SK-N-SH treated with all-trans-retinoic acid at 6 μM for 48 hours (cell line): ENCODE results near the gene ASTN2.
A peak's percentile ranks its signal among the peaks of the same experiment; 100 is the strongest.

Source experiments
- ATAC-seq: fragments of 200-7000 bp; cut with Tn5 transposase; 3 replicates; pipeline ENCODE4 v1.9.1; 2020; ENCODE audit warnings: mild to moderate bottlenecking, moderate library complexity
- ARNTL ChIP-seq: fragments of 450-650 bp; formaldehyde crosslinking; IDR thresholded peaks from 2 replicates; pipeline ENCODE4 v1.5.0; 2020; ENCODE audit warnings: low read depth, mild to moderate bottlenecking, moderate library complexity, borderline replicate concordance
- BACH2 ChIP-seq: fragments of 250-450 bp; sonication (Bioruptor Pico); IDR thresholded peaks from 2 replicates; pipeline ENCODE4 v1.9.0; 2021; ENCODE audit warnings: mild to moderate bottlenecking, borderline replicate concordance
- CSDC2 ChIP-seq: fragments of 250-450 bp; sonication (Bioruptor Pico); IDR thresholded peaks from 2 replicates; pipeline ENCODE4 v1.5.0; 2020; ENCODE audit warnings: mild to moderate bottlenecking, moderate library complexity
- CSRNP3 ChIP-seq: fragments of 250-450 bp; sonication (Bioruptor Pico); IDR thresholded peaks from 2 replicates; pipeline ENCODE4 v1.5.1; 2021; ENCODE audit warnings: mild to moderate bottlenecking, moderate library complexity
- ESRRG ChIP-seq: fragments of 250-450 bp; sonication (Bioruptor Pico); IDR thresholded peaks from 2 replicates; pipeline ENCODE4 v1.6.1; 2021; ENCODE audit warnings: mild to moderate bottlenecking
- GLIS3 ChIP-seq: fragments of 250-450 bp; sonication (Bioruptor Pico); IDR thresholded peaks from 2 replicates; pipeline ENCODE4 v1.5.0; 2020; ENCODE audit warnings: mild to moderate bottlenecking, moderate library complexity
- ISL1 ChIP-seq: fragments of 250-450 bp; sonication (Bioruptor Pico); IDR thresholded peaks from 2 replicates; pipeline ENCODE4 v2.1.2; 2022; ENCODE audit warnings: mild to moderate bottlenecking, moderate library complexity
- OSR1 ChIP-seq: fragments of 250-450 bp; sonication (Bioruptor Pico); IDR thresholded peaks from 2 replicates; pipeline ENCODE4 v1.8.0; 2022; ENCODE audit warnings: moderate library complexity, mild to moderate bottlenecking, inconsistent platforms
- PPARA ChIP-seq: fragments of 250-450 bp; sonication (Bioruptor Pico); IDR thresholded peaks from 2 replicates; pipeline ENCODE4 v1.5.0; 2020; ENCODE audit warnings: mild to moderate bottlenecking, borderline replicate concordance
- SNAI2 ChIP-seq: fragments of 250-450 bp; sonication (Bioruptor Pico); IDR thresholded peaks from 2 replicates; pipeline ENCODE4 v1.5.0; 2020; ENCODE audit warnings: mild to moderate bottlenecking, moderate library complexity
- TCF4 ChIP-seq: fragments of 250-450 bp; sonication (Bioruptor Pico); IDR thresholded peaks from 2 replicates; pipeline ENCODE4 v1.8.0; 2021; ENCODE audit warnings: mild to moderate bottlenecking, moderate library complexity, borderline replicate concordance
- TOX ChIP-seq: fragments of 250-450 bp; sonication (Bioruptor Pico); IDR thresholded peaks from 2 replicates; pipeline ENCODE4 v1.8.0; 2021; ENCODE audit warnings: mild to moderate bottlenecking, moderate library complexity, borderline replicate concordance
- ZC3H10 ChIP-seq: fragments of 250-450 bp; sonication (Bioruptor Pico); IDR thresholded peaks from 2 replicates; pipeline ENCODE4 v1.5.1; 2021; ENCODE audit warnings: mild to moderate bottlenecking, moderate library complexity
- ZFP3 ChIP-seq: fragments of 250-450 bp; sonication (Bioruptor Pico); IDR thresholded peaks from 2 replicates; pipeline ENCODE4 v1.5.0; 2020; ENCODE audit warnings: mild to moderate bottlenecking, moderate library complexity
- ZFP30 ChIP-seq: fragments of 450-650 bp; formaldehyde crosslinking; IDR thresholded peaks from 2 replicates; pipeline ENCODE4 v1.5.0; 2022; ENCODE audit warnings: mild to moderate bottlenecking, moderate library complexity
- ZNF565 ChIP-seq: fragments of 450-650 bp; formaldehyde crosslinking; conservative IDR thresholded peaks from 2 replicates; pipeline ENCODE4 v1.5.0; 2020; ENCODE audit warnings: low read depth, mild to moderate bottlenecking, moderate library complexity
- ZNF70 ChIP-seq: fragments of 450-650 bp; formaldehyde crosslinking; IDR thresholded peaks from 2 replicates; pipeline ENCODE4 v1.5.0; 2020; ENCODE audit warnings: mild to moderate bottlenecking, moderate library complexity
- ZNF8 ChIP-seq: fragments of 450-650 bp; formaldehyde crosslinking; IDR thresholded peaks from 2 replicates; pipeline ENCODE4 v1.5.0; 2020; ENCODE audit warnings: mild to moderate bottlenecking, moderate library complexity
- TF ChIP-seq, protein P1 (sequence below): fragments of 250-450 bp; sonication (Bioruptor Pico); IDR thresholded peaks from 2 replicates; pipeline ENCODE4 v1.8.0; 2020; ENCODE audit warnings: mild to moderate bottlenecking, moderate library complexity, borderline replicate concordance
- TF ChIP-seq, protein P2 (sequence below): fragments of 250-450 bp; sonication (Bioruptor Pico); IDR thresholded peaks from 2 replicates; pipeline ENCODE4 v1.5.0; 2020; ENCODE audit warnings: mild to moderate bottlenecking, moderate library complexity
- TF ChIP-seq, protein P3 (sequence below): fragments of 250-450 bp; sonication (Bioruptor Pico); IDR thresholded peaks from 2 replicates; pipeline ENCODE4 v1.8.0; 2021; ENCODE audit warnings: low read depth, mild to moderate bottlenecking, moderate library complexity, borderline replicate concordance

ASTN2 gene

DNA sequence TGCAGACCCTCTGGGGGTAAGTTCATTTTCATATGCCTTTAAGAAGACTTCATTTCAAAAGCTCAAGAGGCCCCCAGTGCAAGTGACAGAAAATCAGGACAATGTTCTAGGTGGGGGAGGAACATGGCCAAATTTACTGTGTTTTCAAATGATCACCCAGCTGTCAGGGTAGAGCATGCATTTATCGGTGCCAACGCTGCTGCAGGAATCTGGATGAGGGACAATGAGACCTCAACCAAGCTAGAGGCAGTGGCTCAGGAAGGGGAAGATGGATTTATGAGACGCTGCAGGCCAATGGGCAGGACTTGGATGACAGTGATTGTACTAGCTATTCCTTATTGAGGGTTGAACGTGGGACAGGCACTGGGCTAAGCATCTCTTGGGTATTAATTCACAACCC is 278.4 kb downstream of the ASTN2 start:
- no peak for ATAC-seq
- TF ChIP-seq ZFP30 (no peak), BACH2 (CRISPR knock-in tag) (no peak), ZFP3 (no peak), TCF4 (CRISPR knock-in tag) (no peak), SNAI2 (no peak), PPARA (CRISPR knock-in tag) (no peak), ISL1 (CRISPR knock-in tag) (no peak), TOX (no peak), ESRRG (CRISPR knock-in tag) (no peak), CSDC2 (no peak), ZNF8 (CRISPR knock-in tag) (no peak)
- TF ChIP-seq, protein P1, sequence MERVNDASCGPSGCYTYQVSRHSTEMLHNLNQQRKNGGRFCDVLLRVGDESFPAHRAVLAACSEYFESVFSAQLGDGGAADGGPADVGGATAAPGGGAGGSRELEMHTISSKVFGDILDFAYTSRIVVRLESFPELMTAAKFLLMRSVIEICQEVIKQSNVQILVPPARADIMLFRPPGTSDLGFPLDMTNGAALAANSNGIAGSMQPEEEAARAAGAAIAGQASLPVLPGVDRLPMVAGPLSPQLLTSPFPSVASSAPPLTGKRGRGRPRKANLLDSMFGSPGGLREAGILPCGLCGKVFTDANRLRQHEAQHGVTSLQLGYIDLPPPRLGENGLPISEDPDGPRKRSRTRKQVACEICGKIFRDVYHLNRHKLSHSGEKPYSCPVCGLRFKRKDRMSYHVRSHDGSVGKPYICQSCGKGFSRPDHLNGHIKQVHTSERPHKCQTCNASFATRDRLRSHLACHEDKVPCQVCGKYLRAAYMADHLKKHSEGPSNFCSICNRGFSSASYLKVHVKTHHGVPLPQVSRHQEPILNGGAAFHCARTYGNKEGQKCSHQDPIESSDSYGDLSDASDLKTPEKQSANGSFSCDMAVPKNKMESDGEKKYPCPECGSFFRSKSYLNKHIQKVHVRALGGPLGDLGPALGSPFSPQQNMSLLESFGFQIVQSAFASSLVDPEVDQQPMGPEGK (CRISPR knock-in tag) = no peak
- TF ChIP-seq, protein P2, sequence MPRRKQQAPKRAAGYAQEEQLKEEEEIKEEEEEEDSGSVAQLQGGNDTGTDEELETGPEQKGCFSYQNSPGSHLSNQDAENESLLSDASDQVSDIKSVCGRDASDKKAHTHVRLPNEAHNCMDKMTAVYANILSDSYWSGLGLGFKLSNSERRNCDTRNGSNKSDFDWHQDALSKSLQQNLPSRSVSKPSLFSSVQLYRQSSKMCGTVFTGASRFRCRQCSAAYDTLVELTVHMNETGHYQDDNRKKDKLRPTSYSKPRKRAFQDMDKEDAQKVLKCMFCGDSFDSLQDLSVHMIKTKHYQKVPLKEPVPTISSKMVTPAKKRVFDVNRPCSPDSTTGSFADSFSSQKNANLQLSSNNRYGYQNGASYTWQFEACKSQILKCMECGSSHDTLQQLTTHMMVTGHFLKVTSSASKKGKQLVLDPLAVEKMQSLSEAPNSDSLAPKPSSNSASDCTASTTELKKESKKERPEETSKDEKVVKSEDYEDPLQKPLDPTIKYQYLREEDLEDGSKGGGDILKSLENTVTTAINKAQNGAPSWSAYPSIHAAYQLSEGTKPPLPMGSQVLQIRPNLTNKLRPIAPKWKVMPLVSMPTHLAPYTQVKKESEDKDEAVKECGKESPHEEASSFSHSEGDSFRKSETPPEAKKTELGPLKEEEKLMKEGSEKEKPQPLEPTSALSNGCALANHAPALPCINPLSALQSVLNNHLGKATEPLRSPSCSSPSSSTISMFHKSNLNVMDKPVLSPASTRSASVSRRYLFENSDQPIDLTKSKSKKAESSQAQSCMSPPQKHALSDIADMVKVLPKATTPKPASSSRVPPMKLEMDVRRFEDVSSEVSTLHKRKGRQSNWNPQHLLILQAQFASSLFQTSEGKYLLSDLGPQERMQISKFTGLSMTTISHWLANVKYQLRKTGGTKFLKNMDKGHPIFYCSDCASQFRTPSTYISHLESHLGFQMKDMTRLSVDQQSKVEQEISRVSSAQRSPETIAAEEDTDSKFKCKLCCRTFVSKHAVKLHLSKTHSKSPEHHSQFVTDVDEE = no peak

DNA sequence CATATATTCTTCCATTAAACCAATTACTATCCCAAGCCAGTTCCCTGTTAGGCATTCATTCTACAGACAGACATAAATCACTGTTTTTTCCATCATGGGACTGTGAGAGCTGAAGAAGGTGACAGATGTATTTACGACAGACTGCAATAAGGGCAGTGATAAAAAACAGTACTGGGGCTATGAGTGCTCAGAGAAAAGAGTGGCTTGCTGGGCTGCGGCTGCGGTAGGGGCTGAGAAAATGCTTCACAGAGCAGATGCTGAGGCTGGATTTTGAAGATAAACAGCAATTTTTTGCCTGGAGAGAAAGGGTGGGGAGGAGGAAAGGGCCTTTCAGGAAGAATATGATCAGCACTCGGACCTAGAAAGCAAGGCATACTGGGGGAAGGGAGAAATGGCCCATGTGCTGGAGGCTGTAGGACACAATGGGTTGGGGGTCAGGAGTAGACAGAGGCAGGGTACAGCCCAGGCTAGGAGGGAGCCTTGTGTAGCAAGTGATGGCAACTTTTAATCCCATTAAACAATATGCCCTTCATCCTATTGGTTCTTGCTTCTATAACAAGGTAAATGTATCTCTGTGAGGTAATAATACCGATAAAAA is 279.3 kb downstream of the ASTN2 start:
- TF ChIP-seq ZNF565 (CRISPR knock-in tag) (no peak), CSRNP3 (no peak), ESRRG (CRISPR knock-in tag) (no peak), GLIS3 (no peak), ZC3H10 (CRISPR knock-in tag) (no peak), BACH2 (CRISPR knock-in tag) (no peak), ZNF70 (CRISPR knock-in tag) (no peak), ZFP30 (no peak), TOX (no peak), TCF4 (CRISPR knock-in tag) (no peak), PPARA (CRISPR knock-in tag) (no peak)
- TF ChIP-seq, protein P1 (CRISPR knock-in tag) = no peak
- ATAC-seq = peak; percentile 46; the same call in 1 of the 3 replicates

DNA sequence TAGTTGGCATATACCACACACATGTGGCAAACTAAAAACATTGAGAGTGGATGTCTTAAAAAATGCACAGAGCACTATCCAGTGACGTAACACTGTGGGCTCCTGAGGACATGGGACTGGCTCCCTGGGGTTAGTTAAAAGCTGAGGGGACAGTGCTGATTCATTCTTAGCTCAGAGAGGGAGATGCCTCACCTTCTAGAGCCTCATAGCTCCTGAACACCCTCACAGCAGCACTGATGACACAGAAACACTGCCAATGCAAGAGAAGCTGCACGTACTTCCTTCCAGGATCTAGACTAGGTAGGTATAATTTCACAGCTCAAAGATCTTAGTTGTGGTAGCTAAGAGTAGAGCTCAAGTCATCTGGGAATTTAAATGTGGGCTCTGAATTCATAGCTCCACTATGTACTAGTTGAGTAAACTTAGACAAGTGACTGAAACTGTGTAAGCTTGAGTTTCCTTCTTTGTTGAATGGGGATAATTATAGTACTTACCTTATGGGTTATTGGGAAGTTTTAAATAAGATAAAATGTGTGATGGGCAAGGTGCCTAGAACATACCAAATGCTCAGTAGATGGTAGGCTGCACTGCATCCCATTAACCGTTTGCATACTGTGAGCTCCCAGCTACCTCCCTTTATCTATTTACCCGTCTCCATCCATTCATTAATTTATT is 279.9 kb downstream of the ASTN2 start:
- ATAC-seq = no peak
- no peak for TF ChIP-seq TCF4 (CRISPR knock-in tag)
- no peak for TF ChIP-seq BACH2 (CRISPR knock-in tag)
- TF ChIP-seq ESRRG (CRISPR knock-in tag) = no peak
- TF ChIP-seq ZNF8 (CRISPR knock-in tag) = no peak
- TF ChIP-seq OSR1 (CRISPR knock-in tag) = no peak
- TF ChIP-seq, protein P2 = no peak
- no peak for TF ChIP-seq PPARA (CRISPR knock-in tag)
- TF ChIP-seq CSDC2 = no peak
- TF ChIP-seq, protein P3, sequence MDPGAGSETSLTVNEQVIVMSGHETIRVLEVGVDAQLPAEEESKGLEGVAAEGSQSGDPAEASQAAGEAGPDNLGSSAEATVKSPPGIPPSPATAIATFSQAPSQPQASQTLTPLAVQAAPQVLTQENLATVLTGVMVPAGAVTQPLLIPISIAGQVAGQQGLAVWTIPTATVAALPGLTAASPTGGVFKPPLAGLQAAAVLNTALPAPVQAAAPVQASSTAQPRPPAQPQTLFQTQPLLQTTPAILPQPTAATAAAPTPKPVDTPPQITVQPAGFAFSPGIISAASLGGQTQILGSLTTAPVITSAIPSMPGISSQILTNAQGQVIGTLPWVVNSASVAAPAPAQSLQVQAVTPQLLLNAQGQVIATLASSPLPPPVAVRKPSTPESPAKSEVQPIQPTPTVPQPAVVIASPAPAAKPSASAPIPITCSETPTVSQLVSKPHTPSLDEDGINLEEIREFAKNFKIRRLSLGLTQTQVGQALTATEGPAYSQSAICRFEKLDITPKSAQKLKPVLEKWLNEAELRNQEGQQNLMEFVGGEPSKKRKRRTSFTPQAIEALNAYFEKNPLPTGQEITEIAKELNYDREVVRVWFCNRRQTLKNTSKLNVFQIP = no peak
- TF ChIP-seq, protein P1 (CRISPR knock-in tag) = no peak
- TF ChIP-seq ARNTL (CRISPR knock-in tag) = no peak
